ENCODE results near the gene NOL3. TPM values are rescaled to one million over a fixed set of nuclear protein-coding genes. Genes with fewer than 3 reads are reported as not detected.

Gene NOL3
- total and polyA plus RNA-seq, 2 of the 13 experiments (the other 11 are each of a cell fraction or from before 2014, with no cell fraction given): 5.7 to 20.5 TPM

DNA sequence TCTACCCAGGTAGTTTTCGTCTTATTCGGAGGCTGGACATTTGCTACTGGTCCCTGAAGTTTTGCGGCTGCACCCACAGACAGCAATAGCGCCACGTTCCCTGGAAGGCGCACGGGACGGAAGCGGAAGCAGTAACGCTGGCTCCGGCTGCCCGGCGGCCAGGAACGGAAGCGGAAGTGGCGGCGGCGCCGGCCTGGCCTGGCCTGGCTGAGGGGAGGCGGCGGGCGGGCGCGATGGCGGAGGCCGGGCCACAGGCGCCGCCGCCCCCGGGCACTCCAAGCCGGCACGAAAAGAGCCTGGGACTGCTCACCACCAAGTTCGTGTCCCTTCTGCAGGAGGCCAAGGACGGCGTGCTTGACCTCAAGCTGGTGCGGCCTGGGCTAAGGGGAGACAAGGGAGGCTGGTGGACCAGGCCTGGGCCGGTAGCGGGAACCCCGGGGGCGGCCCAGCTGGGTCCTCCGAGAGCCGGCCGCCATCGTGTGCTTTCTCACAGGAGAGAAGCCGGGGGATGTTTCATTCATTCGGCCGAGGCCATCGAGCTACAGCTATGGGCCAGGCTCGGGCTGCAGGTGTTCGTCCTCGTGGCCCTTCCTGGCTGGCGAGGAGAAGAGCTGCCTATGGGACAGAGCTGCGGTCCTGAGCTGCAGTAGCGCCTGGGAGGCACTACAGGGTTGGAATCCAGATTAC lies 21.8 kb downstream of the NOL3 start, which contains the start of gene E2F4 (continued):
- TF ChIP-seq, protein P1, sequence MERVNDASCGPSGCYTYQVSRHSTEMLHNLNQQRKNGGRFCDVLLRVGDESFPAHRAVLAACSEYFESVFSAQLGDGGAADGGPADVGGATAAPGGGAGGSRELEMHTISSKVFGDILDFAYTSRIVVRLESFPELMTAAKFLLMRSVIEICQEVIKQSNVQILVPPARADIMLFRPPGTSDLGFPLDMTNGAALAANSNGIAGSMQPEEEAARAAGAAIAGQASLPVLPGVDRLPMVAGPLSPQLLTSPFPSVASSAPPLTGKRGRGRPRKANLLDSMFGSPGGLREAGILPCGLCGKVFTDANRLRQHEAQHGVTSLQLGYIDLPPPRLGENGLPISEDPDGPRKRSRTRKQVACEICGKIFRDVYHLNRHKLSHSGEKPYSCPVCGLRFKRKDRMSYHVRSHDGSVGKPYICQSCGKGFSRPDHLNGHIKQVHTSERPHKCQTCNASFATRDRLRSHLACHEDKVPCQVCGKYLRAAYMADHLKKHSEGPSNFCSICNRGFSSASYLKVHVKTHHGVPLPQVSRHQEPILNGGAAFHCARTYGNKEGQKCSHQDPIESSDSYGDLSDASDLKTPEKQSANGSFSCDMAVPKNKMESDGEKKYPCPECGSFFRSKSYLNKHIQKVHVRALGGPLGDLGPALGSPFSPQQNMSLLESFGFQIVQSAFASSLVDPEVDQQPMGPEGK (CRISPR knock-in tag; IDR thresholded peaks at IDR 0.05): peak; percentile 37; the same call in 1 of the 2 replicates
- TF ChIP-seq KLF12 (CRISPR knock-in tag; IDR thresholded peaks at IDR 0.05; ENCODE audit: borderline replicate concordance): peak; percentile 85; the same call in 1 of the 2 replicates
- TF ChIP-seq ZNF737 (CRISPR knock-in tag; IDR thresholded peaks at IDR 0.05; ENCODE audit: borderline replicate concordance): no peak
- peak; percentile 93 for TF ChIP-seq MEIS2 (CRISPR knock-in tag; IDR thresholded peaks at IDR 0.05)
- TF ChIP-seq ZNF557 (CRISPR knock-in tag; IDR thresholded peaks at IDR 0.05): no peak
- TF ChIP-seq ZNF329 (CRISPR knock-in tag; IDR thresholded peaks at IDR 0.05; ENCODE audit: low read depth): peak; percentile 60; the same call in 1 of the 2 replicates
- TF ChIP-seq, protein P2, sequence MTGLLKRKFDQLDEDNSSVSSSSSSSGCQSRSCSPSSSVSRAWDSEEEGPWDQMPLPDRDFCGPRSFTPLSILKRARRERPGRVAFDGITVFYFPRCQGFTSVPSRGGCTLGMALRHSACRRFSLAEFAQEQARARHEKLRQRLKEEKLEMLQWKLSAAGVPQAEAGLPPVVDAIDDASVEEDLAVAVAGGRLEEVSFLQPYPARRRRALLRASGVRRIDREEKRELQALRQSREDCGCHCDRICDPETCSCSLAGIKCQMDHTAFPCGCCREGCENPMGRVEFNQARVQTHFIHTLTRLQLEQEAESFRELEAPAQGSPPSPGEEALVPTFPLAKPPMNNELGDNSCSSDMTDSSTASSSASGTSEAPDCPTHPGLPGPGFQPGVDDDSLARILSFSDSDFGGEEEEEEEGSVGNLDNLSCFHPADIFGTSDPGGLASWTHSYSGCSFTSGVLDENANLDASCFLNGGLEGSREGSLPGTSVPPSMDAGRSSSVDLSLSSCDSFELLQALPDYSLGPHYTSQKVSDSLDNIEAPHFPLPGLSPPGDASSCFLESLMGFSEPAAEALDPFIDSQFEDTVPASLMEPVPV (CRISPR knock-in tag; IDR thresholded peaks at IDR 0.05): no peak; the same call in 1 of the 2 replicates
- no peak for TF ChIP-seq MAFG (CRISPR knock-in tag; IDR thresholded peaks at IDR 0.05)
- TF ChIP-seq, protein P3, sequence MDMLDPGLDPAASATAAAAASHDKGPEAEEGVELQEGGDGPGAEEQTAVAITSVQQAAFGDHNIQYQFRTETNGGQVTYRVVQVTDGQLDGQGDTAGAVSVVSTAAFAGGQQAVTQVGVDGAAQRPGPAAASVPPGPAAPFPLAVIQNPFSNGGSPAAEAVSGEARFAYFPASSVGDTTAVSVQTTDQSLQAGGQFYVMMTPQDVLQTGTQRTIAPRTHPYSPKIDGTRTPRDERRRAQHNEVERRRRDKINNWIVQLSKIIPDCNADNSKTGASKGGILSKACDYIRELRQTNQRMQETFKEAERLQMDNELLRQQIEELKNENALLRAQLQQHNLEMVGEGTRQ (IDR thresholded peaks at IDR 0.05; ENCODE audit: low read depth, low read length): no peak
- TF ChIP-seq, protein P3 (CRISPR knock-in tag; IDR thresholded peaks at IDR 0.05; ENCODE audit: borderline replicate concordance): no peak
- TF ChIP-seq, protein P4, sequence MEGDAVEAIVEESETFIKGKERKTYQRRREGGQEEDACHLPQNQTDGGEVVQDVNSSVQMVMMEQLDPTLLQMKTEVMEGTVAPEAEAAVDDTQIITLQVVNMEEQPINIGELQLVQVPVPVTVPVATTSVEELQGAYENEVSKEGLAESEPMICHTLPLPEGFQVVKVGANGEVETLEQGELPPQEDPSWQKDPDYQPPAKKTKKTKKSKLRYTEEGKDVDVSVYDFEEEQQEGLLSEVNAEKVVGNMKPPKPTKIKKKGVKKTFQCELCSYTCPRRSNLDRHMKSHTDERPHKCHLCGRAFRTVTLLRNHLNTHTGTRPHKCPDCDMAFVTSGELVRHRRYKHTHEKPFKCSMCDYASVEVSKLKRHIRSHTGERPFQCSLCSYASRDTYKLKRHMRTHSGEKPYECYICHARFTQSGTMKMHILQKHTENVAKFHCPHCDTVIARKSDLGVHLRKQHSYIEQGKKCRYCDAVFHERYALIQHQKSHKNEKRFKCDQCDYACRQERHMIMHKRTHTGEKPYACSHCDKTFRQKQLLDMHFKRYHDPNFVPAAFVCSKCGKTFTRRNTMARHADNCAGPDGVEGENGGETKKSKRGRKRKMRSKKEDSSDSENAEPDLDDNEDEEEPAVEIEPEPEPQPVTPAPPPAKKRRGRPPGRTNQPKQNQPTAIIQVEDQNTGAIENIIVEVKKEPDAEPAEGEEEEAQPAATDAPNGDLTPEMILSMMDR (CRISPR knock-in tag; IDR thresholded peaks at IDR 0.05): peak; percentile 41
- TF ChIP-seq, protein P5, sequence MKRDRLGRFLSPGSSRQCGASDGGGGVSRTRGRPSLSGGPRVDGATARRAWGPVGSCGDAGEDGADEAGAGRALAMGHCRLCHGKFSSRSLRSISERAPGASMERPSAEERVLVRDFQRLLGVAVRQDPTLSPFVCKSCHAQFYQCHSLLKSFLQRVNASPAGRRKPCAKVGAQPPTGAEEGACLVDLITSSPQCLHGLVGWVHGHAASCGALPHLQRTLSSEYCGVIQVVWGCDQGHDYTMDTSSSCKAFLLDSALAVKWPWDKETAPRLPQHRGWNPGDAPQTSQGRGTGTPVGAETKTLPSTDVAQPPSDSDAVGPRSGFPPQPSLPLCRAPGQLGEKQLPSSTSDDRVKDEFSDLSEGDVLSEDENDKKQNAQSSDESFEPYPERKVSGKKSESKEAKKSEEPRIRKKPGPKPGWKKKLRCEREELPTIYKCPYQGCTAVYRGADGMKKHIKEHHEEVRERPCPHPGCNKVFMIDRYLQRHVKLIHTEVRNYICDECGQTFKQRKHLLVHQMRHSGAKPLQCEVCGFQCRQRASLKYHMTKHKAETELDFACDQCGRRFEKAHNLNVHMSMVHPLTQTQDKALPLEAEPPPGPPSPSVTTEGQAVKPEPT (CRISPR knock-in tag; IDR thresholded peaks at IDR 0.05; ENCODE audit: low read depth): no peak
- TF ChIP-seq, protein P6, sequence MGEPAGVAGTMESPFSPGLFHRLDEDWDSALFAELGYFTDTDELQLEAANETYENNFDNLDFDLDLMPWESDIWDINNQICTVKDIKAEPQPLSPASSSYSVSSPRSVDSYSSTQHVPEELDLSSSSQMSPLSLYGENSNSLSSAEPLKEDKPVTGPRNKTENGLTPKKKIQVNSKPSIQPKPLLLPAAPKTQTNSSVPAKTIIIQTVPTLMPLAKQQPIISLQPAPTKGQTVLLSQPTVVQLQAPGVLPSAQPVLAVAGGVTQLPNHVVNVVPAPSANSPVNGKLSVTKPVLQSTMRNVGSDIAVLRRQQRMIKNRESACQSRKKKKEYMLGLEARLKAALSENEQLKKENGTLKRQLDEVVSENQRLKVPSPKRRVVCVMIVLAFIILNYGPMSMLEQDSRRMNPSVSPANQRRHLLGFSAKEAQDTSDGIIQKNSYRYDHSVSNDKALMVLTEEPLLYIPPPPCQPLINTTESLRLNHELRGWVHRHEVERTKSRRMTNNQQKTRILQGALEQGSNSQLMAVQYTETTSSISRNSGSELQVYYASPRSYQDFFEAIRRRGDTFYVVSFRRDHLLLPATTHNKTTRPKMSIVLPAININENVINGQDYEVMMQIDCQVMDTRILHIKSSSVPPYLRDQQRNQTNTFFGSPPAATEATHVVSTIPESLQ (CRISPR knock-in tag; conservative IDR thresholded peaks at IDR 0.05): 0 out of 2 replicates have a peak, but pooled peaks have one; percentile 24
- TF ChIP-seq ZNF790 (CRISPR knock-in tag; IDR thresholded peaks at IDR 0.05; ENCODE audit: borderline replicate concordance): 0 out of 2 replicates have a peak, but pooled peaks have one; percentile 51
- TF ChIP-seq ZNF292 (CRISPR knock-in tag; IDR thresholded peaks at IDR 0.05; ENCODE audit: borderline replicate concordance, low read depth): no peak
- TF ChIP-seq ZNF3 (CRISPR knock-in tag; IDR thresholded peaks at IDR 0.05): no peak
